ENCODE data around the gene KRTAP2-1. TPM values are rescaled to one million over a fixed set of nuclear protein-coding genes. Genes with fewer than 3 reads are reported as not detected.

KRTAP2-1 gene
- total and polyA plus RNA-seq, 10 donors, result not detected

DNA sequence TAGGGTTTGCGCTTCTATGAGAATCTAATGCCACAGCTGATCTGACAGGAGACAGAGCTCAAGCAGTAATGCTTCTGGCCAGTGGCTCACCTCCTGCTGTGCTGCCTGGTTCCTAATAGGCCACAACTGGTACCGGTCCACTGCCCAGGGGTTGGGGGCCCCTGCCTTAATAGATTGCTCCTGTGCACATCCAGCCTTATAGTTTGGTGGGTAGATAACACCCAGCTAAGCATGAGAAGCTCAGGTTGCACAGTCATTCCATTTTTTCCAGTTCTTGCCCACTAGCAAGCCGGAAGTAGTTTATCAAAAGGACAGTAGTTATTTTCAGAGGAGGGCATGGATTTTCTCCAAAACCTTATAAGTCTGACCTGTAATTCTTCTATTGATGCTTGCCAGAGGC is 27.7 kb downstream of the KRTAP2-1 start:
- DNase-seq, result no peak
- Histone ChIP-seq H3K4me1 (no peaks in the 10 kb centered on the region), H3K9me3 (peaks cover 0 to 12% (median 0%) of the 10 kb centered on the region in 8 donors), H3K36me3 (no peaks in the 10 kb centered on the region), H3K4me3 (no peak overlapping the region), H3K27me3 (replicated peaks in 1 of 7) (no peaks in the 10 kb centered on the region), H3K27ac (no peak overlapping the region)
- intact Hi-C loops (cut with DNase I; ENCODE audit: low total_unique reads), result no loop called here
- WGBS, 5 donors, result 90 to 100% (median 94%) methylated on average over 3 of the region's 3 CpGs
- TF ChIP-seq, protein P1, sequence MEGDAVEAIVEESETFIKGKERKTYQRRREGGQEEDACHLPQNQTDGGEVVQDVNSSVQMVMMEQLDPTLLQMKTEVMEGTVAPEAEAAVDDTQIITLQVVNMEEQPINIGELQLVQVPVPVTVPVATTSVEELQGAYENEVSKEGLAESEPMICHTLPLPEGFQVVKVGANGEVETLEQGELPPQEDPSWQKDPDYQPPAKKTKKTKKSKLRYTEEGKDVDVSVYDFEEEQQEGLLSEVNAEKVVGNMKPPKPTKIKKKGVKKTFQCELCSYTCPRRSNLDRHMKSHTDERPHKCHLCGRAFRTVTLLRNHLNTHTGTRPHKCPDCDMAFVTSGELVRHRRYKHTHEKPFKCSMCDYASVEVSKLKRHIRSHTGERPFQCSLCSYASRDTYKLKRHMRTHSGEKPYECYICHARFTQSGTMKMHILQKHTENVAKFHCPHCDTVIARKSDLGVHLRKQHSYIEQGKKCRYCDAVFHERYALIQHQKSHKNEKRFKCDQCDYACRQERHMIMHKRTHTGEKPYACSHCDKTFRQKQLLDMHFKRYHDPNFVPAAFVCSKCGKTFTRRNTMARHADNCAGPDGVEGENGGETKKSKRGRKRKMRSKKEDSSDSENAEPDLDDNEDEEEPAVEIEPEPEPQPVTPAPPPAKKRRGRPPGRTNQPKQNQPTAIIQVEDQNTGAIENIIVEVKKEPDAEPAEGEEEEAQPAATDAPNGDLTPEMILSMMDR (IDR thresholded peaks at IDR 0.05 in 8 of 11, conservative IDR thresholded peaks at IDR 0.05 in 3 of 11), result no peak
- TF ChIP-seq POLR2AphosphoS5 (IDR thresholded peaks at IDR 0.05) (no peak), POLR2A (IDR thresholded peaks at IDR 0.05) (no peak)

DNA sequence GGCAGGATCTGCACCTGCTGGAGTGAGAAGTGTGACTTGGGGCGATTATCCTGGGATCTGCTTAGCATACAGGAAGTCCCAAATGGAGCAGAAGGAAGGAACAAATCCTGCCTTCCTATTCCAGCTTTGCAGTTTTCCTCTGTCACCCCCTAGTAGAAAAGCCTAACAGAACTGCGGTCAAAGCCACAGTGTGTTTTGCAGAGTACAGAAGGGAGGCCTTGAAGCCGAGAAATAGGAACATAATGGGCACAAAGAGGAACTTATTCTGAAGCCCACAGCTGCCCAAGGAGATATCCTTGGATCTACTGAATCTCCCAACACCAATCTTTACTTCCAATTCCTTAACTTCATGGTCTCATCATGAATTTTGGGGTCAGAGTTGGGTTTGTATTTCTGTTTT is 28.6 kb downstream of the KRTAP2-1 start:
- Histone ChIP-seq H3K9me3 (peaks cover 0 to 12% (median 0%) of the 10 kb centered on the region in 8 donors), H3K4me3 (no peak overlapping the region), H3K27ac (no peak overlapping the region), H3K36me3 (no peaks in the 10 kb centered on the region), H3K4me1 (no peaks in the 10 kb centered on the region), H3K27me3 (replicated peaks in 1 of 7) (no peaks in the 10 kb centered on the region)
- DNase-seq, result no peak
- intact Hi-C loops (cut with DNase I; ENCODE audit: low total_unique reads), result no loop called here
- TF ChIP-seq, protein P1 (IDR thresholded peaks at IDR 0.05 in 8 of 11, conservative IDR thresholded peaks at IDR 0.05 in 3 of 11), result no peak
- TF ChIP-seq POLR2AphosphoS5 (IDR thresholded peaks at IDR 0.05) (no peak), POLR2A (IDR thresholded peaks at IDR 0.05) (no peak)
- WGBS, 5 donors, result 32 to 48% (median 42%) methylated on average over 3 of the region's 3 CpGs

DNA sequence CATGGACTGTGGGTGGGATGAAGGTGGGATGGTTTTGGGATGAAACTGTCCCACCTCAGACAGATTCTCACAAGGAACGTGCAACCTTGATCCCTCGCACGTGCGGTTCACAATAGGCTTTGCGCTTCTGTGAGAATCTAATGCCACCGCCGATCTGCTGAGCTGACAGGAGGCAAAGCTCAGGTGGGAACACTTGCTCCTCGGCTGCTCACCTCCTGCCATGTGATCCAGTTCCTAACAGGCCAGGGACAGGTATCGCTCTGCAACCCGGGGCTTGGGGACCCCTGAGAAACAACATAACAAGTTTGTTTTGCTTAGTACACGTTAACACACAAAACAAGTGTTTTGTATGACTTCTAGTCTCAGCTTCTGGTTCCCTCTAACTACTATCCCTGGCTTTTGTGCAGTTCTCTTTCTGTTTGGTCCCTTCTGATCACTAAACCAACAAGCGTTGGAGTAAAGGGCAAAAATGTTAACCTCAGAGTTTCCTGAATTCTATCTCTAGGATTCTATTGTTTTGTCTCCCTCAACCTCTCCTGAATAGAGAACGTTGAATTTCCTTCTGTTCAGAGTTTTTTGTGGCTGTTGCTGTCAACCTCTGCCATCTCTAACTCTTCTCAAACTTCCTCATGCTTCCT is 30.4 kb downstream of the KRTAP2-1 start:
- no peaks in the 10 kb centered on the region for H3K27me3 ChIP-seq (replicated peaks in 1 of 7)
- intact Hi-C loops (cut with DNase I; ENCODE audit: low total_unique reads), result no loop called here
- H3K27ac ChIP-seq, result no peak overlapping the region
- no peaks in the 10 kb centered on the region for H3K36me3 ChIP-seq
- no peak for DNase-seq
- TF ChIP-seq, protein P1 (IDR thresholded peaks at IDR 0.05 in 8 of 11, conservative IDR thresholded peaks at IDR 0.05 in 3 of 11), result no peak
- no peak for TF ChIP-seq POLR2A (IDR thresholded peaks at IDR 0.05)
- no peak for TF ChIP-seq POLR2AphosphoS5 (IDR thresholded peaks at IDR 0.05)
- H3K9me3 ChIP-seq, result peaks cover 0 to 10% (median 0%) of the 10 kb centered on the region in 8 donors
- no peaks in the 10 kb centered on the region for H3K4me1 ChIP-seq
- no peak overlapping the region for H3K4me3 ChIP-seq
- 75 to 80% (median 78%) methylated on average over 13 of the region's 13 CpGs for WGBS, 5 donors

DNA sequence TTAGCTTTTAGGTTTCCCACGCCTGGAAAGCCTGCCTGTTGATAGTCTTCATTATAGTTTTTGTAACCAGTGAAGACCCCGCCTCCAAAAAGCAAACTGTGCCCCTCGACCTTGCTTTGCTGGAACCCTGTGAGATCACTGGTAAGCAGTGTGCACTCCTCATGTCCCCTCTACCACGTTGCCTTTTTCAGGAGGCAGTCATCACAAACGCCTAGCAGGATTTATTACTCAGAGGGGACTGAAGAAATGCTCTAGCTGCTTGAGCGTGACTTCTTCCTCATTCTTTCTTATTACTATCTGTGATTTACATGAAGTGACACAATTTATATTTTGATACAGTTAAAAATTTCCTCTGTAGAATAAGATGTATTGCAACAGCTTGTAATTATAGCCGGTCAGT is 31.7 kb downstream of the KRTAP2-1 start:
- Histone ChIP-seq H3K4me1 (no peaks in the 10 kb centered on the region), H3K9me3 (no peaks in the 10 kb centered on the region), H3K27ac (no peak overlapping the region), H3K36me3 (no peaks in the 10 kb centered on the region), H3K4me3 (no peak overlapping the region), H3K27me3 (replicated peaks in 1 of 7) (no peaks in the 10 kb centered on the region)
- intact Hi-C loops (cut with DNase I; ENCODE audit: low total_unique reads), result no loop called here
- WGBS, 5 donors, result 66 to 74% (median 73%) methylated on average over 7 of the region's 7 CpGs
- no peak for DNase-seq
- TF ChIP-seq, protein P1 (IDR thresholded peaks at IDR 0.05 in 8 of 11, conservative IDR thresholded peaks at IDR 0.05 in 3 of 11), result no peak
- TF ChIP-seq POLR2A (IDR thresholded peaks at IDR 0.05) (no peak), POLR2AphosphoS5 (IDR thresholded peaks at IDR 0.05) (no peak)
